Activated CD4-positive, alpha-beta T cell treated with anti-CD3 and anti-CD28 coated beads, Interleukin-2, Interleukin-4, amounts not matched to agents 100 ng/mL and 50 ng/mL, durations not matched to agents 16 hours and 8 hours (primary cell): Measurements from ENCODE around the gene MORN1.

Source experiments
- DNase-seq: peaks from one replicate; pipeline ENCODE4 v3.0.0-alpha.2; 2020; ENCODE audit warnings: low spot score

Gene MORN1

DNA sequence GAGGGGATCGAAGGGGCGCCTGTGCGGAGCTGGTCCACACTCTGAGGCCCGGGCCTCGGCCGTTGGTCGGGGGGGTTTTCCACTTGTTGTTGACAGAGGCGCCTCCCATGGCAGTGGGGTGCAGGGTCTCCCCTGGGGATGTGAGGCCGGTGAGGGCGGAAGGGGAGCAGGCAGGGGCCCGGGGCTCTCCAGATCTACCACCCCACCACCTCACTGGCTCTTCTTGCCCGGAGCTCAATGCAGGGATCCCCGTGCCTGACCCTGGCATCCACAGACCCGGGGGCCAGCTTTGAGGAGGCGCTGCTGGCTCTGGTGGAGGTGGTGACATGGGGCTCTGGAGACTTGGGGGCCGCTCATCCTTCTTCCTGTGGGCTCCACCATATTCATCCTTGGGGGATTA is 28.1 kb upstream of the MORN1 start:
- DNase-seq = no peak

DNA sequence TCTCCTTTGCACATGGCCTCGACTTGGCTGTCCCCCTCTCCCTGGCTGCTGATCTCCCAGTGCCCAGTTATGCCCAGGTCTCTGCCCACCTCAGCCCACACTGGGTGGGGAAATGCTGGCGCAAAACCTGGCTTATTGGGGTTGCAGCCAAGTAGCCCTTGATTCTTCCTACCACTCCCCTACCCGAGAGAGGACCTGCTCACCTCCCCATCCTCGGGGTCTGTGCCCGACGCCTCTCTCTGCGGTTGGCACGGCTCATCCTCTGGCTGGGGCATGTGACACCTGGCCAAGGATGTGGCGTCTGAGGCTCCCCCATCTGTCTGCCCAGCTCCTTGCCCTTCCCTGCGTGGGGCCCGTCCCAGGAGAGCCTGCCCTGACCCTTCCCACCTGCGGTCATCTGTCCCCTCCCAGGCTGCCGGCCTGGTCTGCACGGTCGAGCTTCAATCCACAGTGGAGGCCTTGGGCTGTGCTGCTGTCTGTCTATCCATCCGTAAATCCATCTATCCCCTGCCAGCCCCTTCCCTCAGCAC is 27.5 kb upstream of the MORN1 start:
- DNase-seq = no peak

DNA sequence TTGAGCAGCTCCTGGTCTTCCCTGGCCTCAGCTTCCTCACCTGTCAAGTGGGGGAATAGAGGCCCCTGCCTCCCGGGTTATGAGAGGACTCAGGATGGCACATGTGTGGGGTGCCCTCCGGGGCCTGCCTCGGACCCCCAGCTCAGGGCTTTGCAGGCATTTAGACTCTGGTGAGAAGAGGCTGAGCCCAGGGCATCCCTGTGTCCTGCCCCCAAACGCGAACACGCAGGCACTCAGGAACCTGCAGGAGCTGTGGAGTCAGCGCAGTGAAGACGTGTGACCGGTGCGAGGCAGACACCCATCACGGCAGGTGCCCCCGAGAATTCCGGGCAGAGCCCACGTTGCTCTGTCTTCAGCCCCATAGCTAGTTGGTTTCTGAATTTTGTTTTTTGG is 26.5 kb upstream of the MORN1 start:
- no peak for DNase-seq

DNA sequence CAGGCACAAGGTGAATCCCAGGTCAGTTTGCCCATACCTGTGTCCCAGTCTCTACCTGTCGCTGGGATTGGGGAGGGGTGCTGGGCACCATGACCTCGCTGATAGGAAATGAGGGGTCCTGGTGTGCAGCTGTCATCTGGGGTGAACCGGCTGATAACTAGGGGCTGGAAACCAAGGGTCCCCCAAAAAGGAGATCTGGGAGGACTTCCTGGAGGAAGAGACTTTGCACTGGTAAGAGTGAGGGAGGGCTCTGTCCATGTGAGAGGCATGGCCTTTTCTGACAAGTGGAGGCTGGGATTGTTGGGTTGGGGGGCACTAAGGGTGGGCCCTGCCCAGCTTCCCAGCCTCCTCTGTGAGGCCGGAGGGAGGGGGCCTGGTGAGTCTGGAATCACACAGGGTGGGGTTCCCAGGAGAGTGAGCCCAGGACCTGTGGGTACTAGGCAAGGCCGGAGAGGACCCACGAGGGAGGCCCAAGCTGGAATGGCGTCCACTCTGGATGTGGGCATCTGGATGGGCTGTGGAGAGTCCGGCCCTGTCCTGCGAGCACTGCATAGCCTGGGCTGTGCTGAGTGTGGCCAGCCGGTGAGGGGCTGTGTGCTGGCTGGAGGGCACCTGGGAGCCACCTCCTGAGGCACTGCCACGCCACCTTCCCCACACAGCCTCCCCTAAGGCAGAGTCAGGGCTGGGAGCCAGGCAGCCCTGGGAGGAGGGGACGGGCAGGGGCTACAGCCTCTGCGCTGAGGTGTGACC is 25.9 kb upstream of the MORN1 start:
- DNase-seq = no peak

DNA sequence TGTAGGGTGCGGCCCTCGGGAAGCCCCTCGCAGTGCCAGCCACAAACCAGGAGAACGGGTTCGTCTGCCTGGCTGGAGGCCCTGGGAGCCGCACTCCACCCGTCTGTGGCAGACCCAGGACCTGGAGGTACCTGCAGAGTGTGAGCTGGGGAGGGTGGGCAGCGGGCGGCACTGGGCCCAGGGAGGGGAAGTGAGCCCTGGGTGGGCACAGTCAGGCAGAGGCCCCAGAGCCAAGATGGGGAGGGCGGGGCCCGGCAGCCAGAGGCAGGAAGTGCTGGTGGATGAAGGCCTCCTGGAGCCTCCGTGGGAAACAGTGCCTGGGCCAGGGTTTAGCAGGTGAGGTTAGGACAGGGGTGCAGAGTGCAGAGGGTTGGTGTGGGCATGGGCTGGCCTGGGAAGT is 25.0 kb upstream of the MORN1 start:
- peak; percentile 30 for DNase-seq

DNA sequence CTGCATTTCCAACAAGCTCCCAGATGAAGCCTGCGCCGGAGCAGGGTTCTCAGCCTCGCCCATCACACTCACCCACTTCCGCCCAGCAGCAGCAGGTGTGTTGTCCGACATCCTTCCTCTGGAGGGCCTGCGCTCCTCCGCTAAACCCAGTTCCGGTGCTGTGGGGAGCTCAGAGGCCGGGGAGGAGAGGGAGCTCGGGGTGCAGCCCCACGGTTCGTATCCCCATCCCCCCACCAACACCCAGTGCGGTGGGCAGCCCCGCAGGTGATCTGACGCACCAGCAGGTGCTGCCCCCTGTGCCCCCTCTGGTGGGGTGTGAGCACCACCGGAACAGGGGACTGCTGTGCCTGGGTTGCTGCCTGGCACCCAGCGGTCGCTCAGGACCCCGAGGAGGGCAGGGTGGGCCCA is 24.5 kb upstream of the MORN1 start:
- peak; percentile 58 for DNase-seq

DNA sequence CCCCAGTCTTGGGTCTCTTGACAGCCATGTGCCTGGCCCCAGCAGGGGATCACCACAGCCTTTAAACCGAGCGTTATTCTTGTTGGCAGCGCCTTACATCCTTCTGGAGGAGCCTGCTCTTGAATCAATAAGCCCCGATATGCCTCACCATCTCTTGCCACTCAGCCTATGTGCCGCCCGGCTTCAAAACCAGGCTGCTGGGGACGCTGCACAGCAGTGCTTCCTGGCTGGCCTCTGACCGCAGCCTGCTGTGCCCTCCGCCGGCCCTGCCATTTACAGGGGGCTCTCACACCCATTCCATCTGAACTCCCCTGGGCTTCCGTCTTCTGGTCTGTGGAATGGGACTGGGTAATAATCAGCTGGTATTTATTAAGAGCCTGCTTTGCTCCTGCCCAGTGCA is 24.0 kb upstream of the MORN1 start:
- DNase-seq = no peak

DNA sequence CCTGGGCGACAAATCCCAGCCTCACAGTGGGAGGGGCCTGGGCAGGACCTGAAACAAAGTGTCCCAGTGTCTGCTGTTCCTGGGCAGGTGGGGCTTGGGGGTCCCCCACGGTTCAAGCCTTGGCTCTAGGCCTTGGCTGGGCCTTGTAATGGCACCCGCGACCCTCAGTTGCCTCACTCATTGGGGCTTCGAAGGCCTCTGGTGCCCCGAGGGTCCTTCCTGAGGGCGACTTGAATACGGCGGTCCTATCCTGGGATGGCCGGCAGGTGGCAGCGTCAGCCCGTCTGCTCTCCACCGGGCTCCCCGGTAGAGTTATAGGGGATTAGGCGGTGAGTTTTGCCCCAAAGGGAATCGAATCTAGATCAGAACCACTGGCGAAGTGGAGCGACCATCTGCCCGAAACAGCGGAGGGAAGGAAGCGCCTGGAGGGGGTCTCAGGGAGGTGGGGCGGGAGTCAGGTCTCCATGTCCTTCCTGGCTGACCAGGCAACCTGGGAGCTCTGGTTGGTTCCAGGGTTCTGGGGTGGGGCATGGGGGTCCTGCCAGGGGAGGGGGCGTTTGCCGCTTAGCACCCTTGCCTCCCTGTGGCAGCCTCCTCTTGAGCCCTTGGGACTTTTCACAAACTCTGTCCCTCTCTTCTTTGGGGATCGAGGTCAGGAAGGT is 23.1 kb upstream of the MORN1 start:
- DNase-seq = peak; percentile 75

DNA sequence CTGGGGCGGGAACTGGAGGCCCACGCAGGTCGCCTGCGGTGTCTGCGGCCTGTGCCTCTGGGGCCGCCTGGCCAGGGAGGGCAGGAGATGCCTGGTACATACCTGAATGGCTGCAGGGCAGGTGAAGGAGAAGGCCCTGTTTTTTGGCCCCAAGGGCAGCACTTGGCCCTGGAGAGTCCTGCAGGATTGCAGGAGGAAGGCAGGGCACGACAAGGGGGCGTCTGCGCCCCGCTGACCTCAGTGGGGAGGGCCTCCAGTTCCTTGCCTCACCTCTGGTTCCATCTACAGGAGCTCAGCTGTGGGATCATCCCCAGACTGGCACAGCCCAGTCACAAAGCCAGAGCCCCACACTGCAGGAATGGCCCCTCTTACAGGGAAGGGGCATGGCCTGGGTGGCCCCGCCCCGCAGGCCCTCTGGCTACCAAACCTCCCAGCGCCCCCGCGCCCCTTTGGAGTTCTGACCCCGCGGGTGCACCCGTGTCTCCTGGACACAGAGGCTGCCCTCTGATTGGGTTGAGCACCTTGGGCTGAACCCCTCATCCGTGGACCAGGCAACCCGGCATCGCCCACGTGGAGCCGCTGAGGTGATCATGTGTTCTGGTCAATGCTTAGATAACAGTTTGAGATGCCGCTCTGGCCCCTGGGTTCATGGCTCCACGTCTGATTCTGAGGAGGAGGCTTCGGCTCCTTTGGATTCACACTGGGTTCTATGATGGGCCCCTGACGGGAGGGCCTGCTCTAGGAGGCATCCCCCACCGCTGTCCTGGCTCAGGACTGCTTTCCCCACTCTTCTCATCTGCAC is 22.3 kb upstream of the MORN1 start:
- peak; percentile 11 for DNase-seq

DNA sequence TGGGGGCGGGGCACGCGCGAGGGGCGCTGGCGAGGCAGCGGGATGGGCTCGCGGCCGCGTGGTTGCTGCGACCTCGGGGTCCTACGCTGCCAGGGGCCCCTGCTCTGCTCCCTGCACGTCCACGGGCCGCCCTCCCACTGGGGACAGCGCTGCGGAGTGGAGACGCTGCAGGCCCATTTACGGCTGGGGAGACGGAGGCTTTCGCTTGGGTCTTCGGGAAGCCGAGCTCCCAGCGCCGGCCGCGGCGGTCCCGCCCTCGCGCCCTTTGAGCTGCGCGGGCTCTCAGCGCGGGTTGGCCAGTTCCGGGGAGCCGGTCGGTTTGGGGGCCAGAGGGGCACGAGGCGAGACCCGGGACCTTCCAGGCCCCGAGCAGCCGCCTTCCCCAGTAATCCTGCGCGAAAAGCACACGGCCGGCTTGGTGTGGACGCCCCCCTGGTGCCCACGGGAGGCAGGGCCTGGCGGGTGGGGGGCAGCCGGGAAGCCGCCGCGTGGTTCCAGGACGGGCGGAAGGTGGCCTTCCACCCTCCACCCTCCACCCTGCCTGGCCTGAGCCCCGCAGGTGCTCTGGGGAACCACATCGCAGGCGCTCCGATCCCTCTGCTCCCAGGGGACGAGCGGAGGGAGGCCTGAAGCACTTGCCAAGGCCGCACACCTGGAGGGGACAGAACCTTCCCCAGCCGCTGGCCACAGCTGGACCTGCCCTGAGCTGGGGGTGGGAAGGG is 21.6 kb upstream of the MORN1 start:
- peak; percentile 11 for DNase-seq

DNA sequence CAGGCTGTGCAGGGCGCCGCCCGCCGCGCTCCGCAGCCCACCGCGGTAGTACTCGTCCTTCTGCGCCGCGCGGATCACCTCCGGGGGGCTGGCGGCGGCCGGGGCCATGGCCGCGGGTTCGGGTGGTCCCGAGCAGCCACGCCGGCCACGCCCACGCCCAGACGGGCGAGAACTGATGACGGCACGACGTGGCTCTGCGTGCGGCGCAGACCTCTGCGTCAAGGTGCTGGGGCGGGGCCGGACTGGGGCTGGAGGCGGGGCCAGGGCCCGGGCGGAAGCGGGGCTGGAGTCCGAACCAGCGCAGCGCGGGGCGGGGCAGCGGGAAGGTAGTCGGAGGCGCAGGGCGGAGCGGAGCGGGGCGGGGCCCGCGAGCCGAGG is 21.0 kb upstream of the MORN1 start, which contains the start of gene PEX10:
Gene PEX10 (minus strand): TSS at position 170 of the 378 bp plus-strand sequence. CDS start 62 bp downstream, at position 108.
- DNase-seq = peak; percentile 98

DNA sequence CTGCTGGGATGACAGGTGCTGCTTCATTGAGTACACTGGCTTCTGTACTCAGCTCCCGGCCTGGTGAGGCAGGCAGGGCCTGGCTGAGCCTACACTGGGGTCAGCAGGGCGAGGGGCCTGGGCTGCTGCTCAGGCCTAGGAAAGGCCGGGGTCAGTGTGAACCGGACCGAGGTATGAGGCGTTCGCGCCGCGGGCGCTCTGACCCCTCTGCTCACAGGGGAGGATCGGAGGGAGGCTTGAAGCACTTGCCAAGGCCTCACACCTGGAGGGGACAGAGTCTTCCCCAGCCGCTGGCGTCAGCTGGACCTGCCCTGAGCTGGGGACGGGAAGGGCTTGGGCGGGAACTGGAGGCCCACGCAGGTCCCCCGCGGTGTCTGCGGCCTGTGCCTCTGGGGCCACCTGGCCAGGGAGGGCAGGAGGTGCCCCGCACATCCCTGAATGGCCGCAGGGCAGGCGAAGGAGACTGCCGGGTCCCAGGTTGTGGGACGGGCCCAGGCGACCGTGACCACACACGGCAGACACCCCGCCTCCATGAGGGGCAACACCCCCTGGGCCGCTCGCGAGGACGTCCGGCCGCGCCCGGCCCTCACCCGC is 20.5 kb upstream of the MORN1 start:
- DNase-seq = peak; percentile 24

DNA sequence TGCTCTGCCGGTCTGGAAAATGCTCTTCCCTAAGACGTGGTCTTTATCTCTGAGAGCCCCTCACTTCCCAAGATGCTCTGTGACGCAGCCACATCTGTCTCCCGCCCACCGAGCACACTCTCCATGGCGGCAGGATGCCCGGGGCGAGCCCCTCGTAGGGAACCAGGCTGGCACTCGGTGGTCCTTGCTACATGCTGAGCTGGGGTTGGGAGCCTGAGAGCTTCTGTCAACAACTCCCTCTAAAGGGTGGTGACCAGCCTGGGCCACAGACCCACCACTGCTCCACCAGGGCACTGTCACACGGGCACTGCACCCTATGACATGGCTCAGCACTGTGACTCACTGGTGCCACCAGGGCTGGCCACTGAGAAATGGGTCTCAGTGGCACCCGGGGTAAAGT is 18.4 kb upstream of the MORN1 start:
- no peak for DNase-seq

DNA sequence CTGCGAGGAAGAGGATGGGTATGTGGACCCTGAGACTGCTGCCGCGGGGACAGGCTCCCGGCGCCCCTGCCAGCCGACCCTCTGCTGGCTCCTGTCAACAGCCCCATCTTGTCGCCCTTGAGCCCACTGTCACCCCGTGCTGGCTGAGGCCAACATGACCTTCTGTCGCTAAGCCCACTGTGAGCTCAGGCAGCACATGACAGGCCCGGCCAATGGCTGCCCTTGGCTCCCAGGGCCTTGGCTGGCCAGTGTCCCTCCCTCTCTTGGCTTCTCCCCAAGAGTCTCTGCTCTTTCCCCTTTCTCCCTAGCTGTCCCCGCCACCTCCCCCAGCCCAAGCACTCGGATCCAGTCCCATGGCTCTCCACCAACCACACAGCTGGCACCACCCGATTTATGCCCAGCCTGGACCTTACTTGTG is 17.5 kb upstream of the MORN1 start:
- DNase-seq = no peak

DNA sequence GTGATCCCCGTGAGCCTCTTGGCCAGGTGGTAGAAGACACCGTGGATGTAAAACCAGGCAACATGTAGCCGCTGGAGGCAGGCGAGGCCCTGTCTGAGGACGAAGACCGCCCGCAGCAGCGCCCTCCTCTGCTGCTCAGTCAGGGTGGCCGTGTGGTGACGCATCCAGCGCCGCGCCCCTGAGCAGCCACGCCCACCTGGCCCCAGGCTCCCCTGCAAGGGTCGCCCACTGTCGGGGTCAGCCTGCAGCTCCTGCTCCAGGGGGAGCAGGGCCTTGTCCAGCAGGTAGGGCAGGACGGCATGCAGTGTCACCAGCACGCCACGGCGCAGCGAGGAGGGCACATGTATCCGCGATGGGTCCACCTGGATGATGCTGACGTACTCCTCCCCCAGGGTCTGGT is 17.1 kb upstream of the MORN1 start:
- no peak for DNase-seq

DNA sequence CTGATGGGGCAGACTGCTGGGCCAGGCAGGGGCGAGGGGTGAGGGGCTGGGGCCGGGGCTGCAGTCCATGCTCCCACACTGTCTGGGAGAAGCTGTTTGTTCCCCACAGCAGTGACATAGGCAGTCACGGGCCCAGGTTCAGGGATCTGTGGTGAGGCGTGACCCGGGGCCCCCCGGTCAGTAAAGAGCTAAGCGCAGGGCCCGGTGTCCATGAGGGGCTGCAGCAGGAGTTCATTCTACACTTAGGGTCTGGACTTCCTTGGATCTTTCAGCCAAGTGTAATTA is 16.6 kb upstream of the MORN1 start:
- DNase-seq = no peak

DNA sequence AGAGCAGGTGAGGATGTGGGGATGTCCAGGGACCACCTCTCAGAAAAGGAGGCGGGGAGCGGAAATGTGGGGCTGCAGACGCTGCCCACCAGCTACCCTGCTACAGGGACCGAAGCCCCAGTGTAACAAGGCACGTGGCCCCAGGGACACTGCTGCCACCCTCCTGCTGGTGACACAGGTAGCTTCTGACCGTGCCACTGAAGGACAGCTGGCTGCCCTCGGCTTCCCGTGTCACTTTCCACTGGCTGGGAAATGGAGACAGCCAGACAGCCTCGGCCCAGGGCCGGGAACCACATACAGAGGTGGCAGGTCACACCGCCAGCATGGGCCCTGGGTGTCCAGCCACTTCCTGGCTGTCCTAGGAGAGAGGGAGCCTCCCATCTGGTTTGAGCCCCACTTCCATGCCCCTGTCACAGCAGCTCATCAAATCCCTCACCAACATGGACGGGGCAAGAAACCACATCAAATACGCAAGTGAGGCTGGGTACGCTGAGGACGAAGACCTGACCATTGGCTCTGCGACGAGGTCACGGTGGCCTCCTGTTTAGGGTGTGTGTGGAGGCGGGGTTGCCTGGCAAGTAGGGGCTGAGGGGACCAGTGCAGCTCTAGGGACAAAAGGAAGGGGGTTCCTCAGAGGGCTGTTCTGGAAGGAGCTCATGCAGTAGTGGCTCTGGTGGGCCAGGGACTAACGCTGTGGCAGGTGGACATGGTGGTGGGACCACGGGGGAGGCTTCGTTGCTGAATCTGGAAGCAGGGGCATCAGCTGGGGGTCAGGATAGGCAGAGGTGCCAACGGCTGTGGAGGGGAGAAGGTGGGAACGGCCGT is 16.0 kb upstream of the MORN1 start:
- no peak for DNase-seq

DNA sequence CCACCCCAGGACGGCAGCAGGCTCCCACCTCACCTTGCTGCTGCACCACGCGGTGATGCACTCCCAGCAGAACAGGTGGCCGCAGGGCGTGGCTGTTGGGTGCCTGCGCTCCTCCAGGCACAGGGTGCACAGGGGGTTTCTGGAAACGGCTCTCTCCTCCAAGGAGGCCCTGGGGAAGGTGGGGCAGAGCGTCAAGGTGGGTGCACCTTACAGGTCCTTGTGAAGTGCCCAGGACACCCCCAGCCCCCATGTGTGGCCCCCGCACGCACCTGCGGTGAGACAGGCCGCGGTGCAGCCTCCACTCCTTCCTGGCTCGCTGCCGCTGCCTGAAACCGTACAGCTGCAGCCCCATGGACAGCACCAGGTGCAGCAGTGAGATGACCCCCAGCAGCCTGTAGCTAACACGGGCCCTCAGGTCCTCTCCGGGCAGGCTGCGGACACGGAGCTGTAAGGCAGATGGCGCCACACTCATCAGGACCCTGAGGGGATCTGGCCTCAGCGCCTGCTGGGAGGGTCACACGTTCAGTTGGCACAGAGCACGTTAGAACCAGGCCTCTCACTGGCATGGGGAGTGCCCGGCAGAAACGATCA is 15.2 kb upstream of the MORN1 start:
- DNase-seq = no peak

DNA sequence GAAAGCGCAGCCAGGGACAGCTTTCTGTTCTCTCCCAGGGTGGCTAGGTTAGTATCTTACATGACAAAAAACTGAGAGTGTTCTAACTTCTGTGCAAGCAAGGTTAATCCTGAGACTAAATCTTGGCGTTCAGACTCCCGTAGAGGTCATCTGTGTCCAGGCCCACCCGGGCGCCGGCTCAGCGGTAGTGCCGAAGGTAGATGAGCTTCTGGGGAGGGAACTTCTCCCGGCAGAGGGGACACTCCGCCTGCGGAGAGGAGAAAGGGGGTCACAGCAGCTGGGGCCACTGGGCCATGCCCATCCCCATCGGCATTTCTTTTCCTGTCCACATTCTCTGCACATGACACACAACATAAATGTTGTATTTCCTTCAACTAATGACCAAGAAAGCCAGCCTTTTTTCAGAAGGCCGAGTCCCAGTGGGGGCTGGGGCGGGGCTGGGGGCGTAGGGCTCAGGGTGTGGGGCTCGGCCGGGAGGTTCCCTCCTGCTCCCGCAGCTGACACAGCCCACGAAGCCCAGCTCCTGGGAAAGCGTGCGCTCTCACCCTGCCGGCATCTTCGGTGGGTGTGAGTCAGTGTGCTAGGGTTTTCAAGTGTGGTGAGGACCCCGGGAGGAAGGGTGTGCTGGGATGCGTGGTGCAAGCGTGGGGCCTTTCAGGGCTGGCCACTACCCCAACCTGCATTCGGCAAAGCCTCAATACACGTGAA is 14.4 kb upstream of the MORN1 start:
- DNase-seq = no peak
